SK-N-SH (cell line): ENCODE data around the gene ASCL2. TPM values are rescaled to one million over a fixed set of nuclear protein-coding genes. Genes with fewer than 3 reads are reported as not detected.

ENCODE experiments used
- CTCF ChIA-PET: fragments of 300-600, 350-600 bp; formaldehyde crosslinking; extraction: SDS; loops from one replicate; lab custom pipeline; 2021; lab: Yijun Ruan, JAX
- POLR2A ChIA-PET: fragments of 350-600 bp; sonication (Branson Sonifier 250); formaldehyde crosslinking; extraction: SDS; loops from one replicate; lab custom pipeline; 2020; ENCODE audit warnings: antibody characterized with exemption, inconsistent platforms; lab: Yijun Ruan, JAX
- DNase-seq: peaks from one replicate; pipeline ENCODE4 v3.0.0; 2012
- H2AFZ ChIP-seq: fragments of 200-600 bp; sonication (generic); 2 replicates; pipeline ENCODE4 v1.8.1; 2016; ENCODE audit warnings: antibody characterized with exemption, mild to moderate bottlenecking, low read depth
- H3F3A ChIP-seq: fragments of 200-600 bp; sonication (generic); replicated peaks from 2 replicates; pipeline ENCODE3; 2016; ENCODE audit warnings: antibody characterized with exemption, mild to moderate bottlenecking; ENCODE audit not compliant: insufficient read depth
- H3K27ac ChIP-seq, 2 experiments: fragments of 200-500 bp in 1 of 2; fragments of 200-600 bp in 1 of 2; sonication (Bioruptor generic) in 1 of 2; sonication (generic), shearing (Covaris generic) in 1 of 2; 2 replicates each; pipeline versions ENCODE4 v1.5.1 to v1.6.1; 2014 to 2016; ENCODE audit warnings: low read depth in 2 of 2, inconsistent platforms in 1 of 2, low read length in 1 of 2, mild to moderate bottlenecking in 1 of 2, mixed read lengths in 1 of 2
- H3K27me3 ChIP-seq: fragments of 200-600 bp; sonication (generic), shearing (Covaris generic); 2 replicates; pipeline ENCODE4 v1.6.1; 2016; ENCODE audit warnings: mixed run types; ENCODE audit not compliant: insufficient read depth
- H3K36me3 ChIP-seq, 2 experiments: fragments of 200-500 bp in 1 of 2; fragments of 200-600 bp in 1 of 2; sonication (Bioruptor generic) in 1 of 2; sonication (generic) in 1 of 2; replicated peaks in 1 of 2; 2 replicates each; pipeline versions ENCODE3 to v1.5.1; 2014 to 2016; ENCODE audit warnings: low read length in 1 of 2, mild to moderate bottlenecking in 1 of 2; ENCODE audit not compliant: insufficient read depth in 2 of 2, control insufficient read depth in 1 of 2
- H3K4me1 ChIP-seq, 2 experiments: fragments of 200-500 bp in 1 of 2; fragments of 200-600 bp in 1 of 2; sonication (Bioruptor generic) in 1 of 2; sonication (generic), shearing (Covaris generic) in 1 of 2; 2 replicates each; pipeline versions ENCODE4 v1.5.1 to v1.6.1; 2014 to 2016; ENCODE audit warnings: low read depth in 1 of 2, low read length in 1 of 2, mixed run types in 1 of 2; ENCODE audit not compliant: insufficient read depth in 2 of 2, control insufficient read depth in 1 of 2
- H3K4me2 ChIP-seq: fragments of 200-600 bp; sonication (generic), shearing (Covaris generic); 2 replicates; pipeline ENCODE4 v1.6.1; 2017; ENCODE audit warnings: mixed run types
- H3K4me3 ChIP-seq, 2 experiments: fragments of 200-500 bp in 1 of 2; fragments of 200-600 bp in 1 of 2; sonication (Bioruptor generic) in 1 of 2; sonication (generic), shearing (Covaris generic) in 1 of 2; 2 replicates each; pipeline versions ENCODE4 v1.5.1 to v1.8.1; 2014 to 2016; ENCODE audit warnings: low read depth in 2 of 2, inconsistent platforms in 1 of 2, low read length in 1 of 2, mild to moderate bottlenecking in 1 of 2, mixed read lengths in 1 of 2, moderate library complexity in 1 of 2
- H3K79me2 ChIP-seq: fragments of 200-600 bp; sonication (generic); 2 replicates; pipeline ENCODE4 v1.8.1; 2017; ENCODE audit warnings: mild to moderate bottlenecking; ENCODE audit not compliant: insufficient read depth
- H3K9ac ChIP-seq: fragments of 200-600 bp; sonication (generic); 2 replicates; pipeline ENCODE4 v1.6.1; 2017; ENCODE audit warnings: mixed run types
- H3K9me2 ChIP-seq: fragments of 200-600 bp; sonication (generic); 2 replicates; pipeline ENCODE4 v1.6.1; 2017; ENCODE audit warnings: mixed run types
- H3K9me3 ChIP-seq: fragments of 200-600 bp; sonication (generic); 2 replicates; pipeline ENCODE4 v1.6.1; 2017; ENCODE audit warnings: mixed run types, mild to moderate bottlenecking, moderate library complexity
- H4K20me1 ChIP-seq: fragments of 200-600 bp; sonication (generic); 2 replicates; pipeline ENCODE4 v1.6.1; 2017; ENCODE audit warnings: mild to moderate bottlenecking, mixed run types; ENCODE audit not compliant: insufficient read depth
- CHD2 ChIP-seq: fragments of 150-350 bp; IDR thresholded peaks from 2 replicates; pipeline ENCODE4 v1.6.1; 2018; ENCODE audit warnings: low read length; ENCODE audit not compliant: partially characterized antibody
- EP300 ChIP-seq, 2 experiments: IDR thresholded peaks; 2 replicates each; pipeline versions ENCODE4 v1.4.0 to v1.6.1; 2012; ENCODE audit warnings: borderline replicate concordance in 1 of 2, low read depth in 1 of 2, low read length in 1 of 2
- EZH2phosphoT487 ChIP-seq: fragments of 200-600 bp; sonication (generic); IDR thresholded peaks from 2 replicates; pipeline ENCODE4 v1.6.1; 2017; ENCODE audit warnings: low read depth, mixed run types, mild to moderate bottlenecking, antibody characterized with exemption, moderate library complexity, borderline replicate concordance
- GATA2 ChIP-seq: sonication (generic); formaldehyde crosslinking; IDR thresholded peaks from 2 replicates; pipeline ENCODE4 v1.5.0; 2020; ENCODE audit warnings: mild to moderate bottlenecking, missing genetic modification reagents
- IRF3 ChIP-seq: fragments of 150-350 bp; IDR thresholded peaks from 2 replicates; pipeline ENCODE4 v1.6.1; 2016; ENCODE audit warnings: mild to moderate bottlenecking, low read depth, low read length
- MEF2A ChIP-seq: IDR thresholded peaks from 2 replicates; pipeline ENCODE4 v1.4.0; 2012; ENCODE audit warnings: low read depth, borderline replicate concordance
- NRF1 ChIP-seq: IDR thresholded peaks from 2 replicates; pipeline ENCODE4 v1.6.1; 2012; ENCODE audit warnings: low read depth, mild to moderate bottlenecking, low read length
- POLR2AphosphoS5 ChIP-seq: IDR thresholded peaks from 2 replicates; pipeline ENCODE4 v1.6.1; 2012; ENCODE audit warnings: low read depth, low read length
- RAD21 ChIP-seq: IDR thresholded peaks from 2 replicates; pipeline ENCODE4 v1.6.1; 2012; ENCODE audit warnings: mild to moderate bottlenecking, low read length
- RXRA ChIP-seq: IDR thresholded peaks from 2 replicates; pipeline ENCODE4 v1.4.0; 2012; ENCODE audit warnings: low read depth, mild to moderate bottlenecking, borderline replicate concordance
- TCF12 ChIP-seq: IDR thresholded peaks from 2 replicates; pipeline ENCODE4 v1.4.0; 2012
- USF1 ChIP-seq: IDR thresholded peaks from 2 replicates; pipeline ENCODE4 v1.4.0; 2012; ENCODE audit warnings: low read depth, borderline replicate concordance
- USF2 ChIP-seq: fragments of 150-350 bp; IDR thresholded peaks from 2 replicates; pipeline ENCODE4 v1.6.1; 2017; ENCODE audit warnings: antibody characterized with exemption, low read length, low read depth, borderline replicate concordance
- YY1 ChIP-seq: IDR thresholded peaks from 2 replicates; pipeline ENCODE4 v1.4.0; 2012; ENCODE audit warnings: low read depth, mild to moderate bottlenecking
- WGBS: methylation state at CpG from one replicate; pipeline ENCODE4 v1.1.6; 2017; ENCODE audit warnings: low lambda C conversion rate; 5-methylcytosine and 5-hydroxymethylcytosine counted together
- polyA plus RNA-seq, 3 experiments: library from polyadenylated mRNA; depleted of rRNA; stranded (reverse); fragments of >200 nt; gene quantifications; 2 replicates each; pipeline ENCODE4 v1.2.3, GENCODE V29; 2012

ASCL2 gene
- polyA plus RNA-seq, 1 of the 3 experiments (the other 2 are of a cell fraction), result not detected

GRCh38 chr11:2252018-2252417 lies 18.4 kb downstream of the ASCL2 start:
- H3K4me1 ChIP-seq, result peaks cover 0 to 6% of the 10 kb centered on the region in 2 experiments; a peak in 1 of 4 replicates
- 61% methylated on average over 6 of the region's 6 CpGs for WGBS
- no peaks in the 10 kb centered on the region for H3F3A ChIP-seq
- H3K9me2 ChIP-seq, result no peaks in the 10 kb centered on the region
- no peaks in the 10 kb centered on the region for H3K9me3 ChIP-seq
- H3K27ac ChIP-seq, result no peak overlapping the region
- H3K27me3 ChIP-seq, result no peaks in the 10 kb centered on the region
- H3K9ac ChIP-seq, result no peak overlapping the region
- no peaks in the 10 kb centered on the region for H3K36me3 ChIP-seq
- CTCF ChIA-PET, result no interaction called here
- DNase-seq, result no peak
- no peak overlapping the region for H3K4me3 ChIP-seq
- H2AFZ ChIP-seq, result no peak overlapping the region
- TF ChIP-seq RXRA, result no peak
- TF ChIP-seq USF2, result no peak
- TF ChIP-seq NRF1, result no peak
- TF ChIP-seq, all 33 proteins: peak for 0
- POLR2A ChIA-PET, result no interaction called here
- H4K20me1 ChIP-seq, result no peaks in the 10 kb centered on the region
- no peak overlapping the region for H3K4me2 ChIP-seq
- no peaks in the 10 kb centered on the region for H3K79me2 ChIP-seq

GRCh38 chr11:2251138-2251537 lies 19.2 kb downstream of the ASCL2 start:
- Histone ChIP-seq H3K36me3 (no peaks in the 10 kb centered on the region), H3K79me2 (no peaks in the 10 kb centered on the region), H3K9me3 (no peaks in the 10 kb centered on the region), H3K27me3 (no peaks in the 10 kb centered on the region), H3F3A (no peaks in the 10 kb centered on the region), H3K9me2 (no peaks in the 10 kb centered on the region), H3K4me2 (no peak overlapping the region), H3K9ac (no peak overlapping the region), H2AFZ (no peak overlapping the region), H3K4me3 (no peak overlapping the region), H3K4me1 (peaks cover 0 to 6% of the 10 kb centered on the region in 2 experiments; a peak in 1 of 4 replicates), H4K20me1 (no peaks in the 10 kb centered on the region), H3K27ac (no peak overlapping the region)
- 64% methylated on average over 6 of the region's 6 CpGs for WGBS
- POLR2A ChIA-PET, result no interaction called here
- CTCF ChIA-PET, result interaction anchor here (1.2 kb wide), 1 partner anchor 56 kb away, joined by 3 read pairs; no protein-coding TSS in a partner anchor
- DNase-seq, result no peak
- no peak for TF ChIP-seq EP300 (IDR thresholded peaks at IDR 0.05; ENCODE audit: borderline replicate concordance in 1 of 2, low read depth in 1 of 2, low read length in 1 of 2)
- TF ChIP-seq POLR2AphosphoS5, result no peak
- TF ChIP-seq EZH2phosphoT487, result no peak
- no peak for TF ChIP-seq NRF1
- no peak for TF ChIP-seq RAD21
- TF ChIP-seq YY1, result no peak
- TF ChIP-seq MEF2A, result no peak
- no peak for TF ChIP-seq CHD2
- no peak for TF ChIP-seq TCF12
- no peak for TF ChIP-seq USF2
- no peak for TF ChIP-seq GATA2 (CRISPR knock-in tag)
- no peak for TF ChIP-seq USF1
- TF ChIP-seq IRF3, result no peak
